GM18858 (cell line): Measurements from ENCODE around the gene COMMD4.

ENCODE experiments used
- ATAC-seq: cut with Tn5 transposase; IDR thresholded peaks from one replicate; pipeline ENCODE4 v1.9.1; 2021; ENCODE audit not compliant: unreplicated experiment

Gene COMMD4

DNA sequence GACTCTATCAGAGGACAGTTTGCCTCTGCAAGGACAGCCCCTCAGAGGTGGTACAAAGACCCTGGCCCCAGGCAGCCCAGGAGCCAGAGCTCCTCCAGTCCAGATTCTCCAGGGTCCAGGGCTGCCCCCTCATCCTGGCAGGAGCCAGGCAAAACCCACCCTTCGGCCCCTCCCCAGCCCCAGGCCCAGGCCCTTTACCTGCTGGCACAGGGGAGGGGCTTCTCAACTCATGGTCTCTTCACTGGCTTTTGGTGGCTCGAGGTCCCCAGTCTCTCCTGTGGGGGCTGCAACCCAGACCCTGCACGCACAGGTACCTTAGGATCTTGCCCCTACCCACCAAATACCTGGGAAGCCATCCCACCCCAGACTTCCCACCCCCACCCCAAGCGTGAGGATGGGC, 19.5 kb downstream of the COMMD4 start:
- ATAC-seq = no peak

DNA sequence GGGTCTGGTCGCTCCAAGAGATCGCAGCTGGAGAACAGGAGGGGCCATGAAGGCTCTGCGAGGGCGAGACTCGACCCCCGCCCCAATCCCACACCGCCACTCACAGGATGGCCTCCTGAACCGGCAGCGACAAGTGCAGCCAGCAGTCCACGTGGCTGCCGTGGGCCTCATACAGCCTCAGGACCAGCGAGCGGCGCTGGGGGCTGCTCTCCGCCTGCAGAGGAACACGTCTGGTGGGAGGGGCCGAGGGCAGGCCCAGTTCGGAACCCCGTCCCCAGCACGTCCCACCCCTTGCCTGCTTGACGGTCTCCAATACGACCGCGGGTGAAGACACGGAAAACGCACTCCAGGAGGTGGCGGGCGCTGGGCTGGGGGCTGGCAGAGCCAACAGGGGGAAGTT, 20.1 kb downstream of the COMMD4 start:
- ATAC-seq = no peak

DNA sequence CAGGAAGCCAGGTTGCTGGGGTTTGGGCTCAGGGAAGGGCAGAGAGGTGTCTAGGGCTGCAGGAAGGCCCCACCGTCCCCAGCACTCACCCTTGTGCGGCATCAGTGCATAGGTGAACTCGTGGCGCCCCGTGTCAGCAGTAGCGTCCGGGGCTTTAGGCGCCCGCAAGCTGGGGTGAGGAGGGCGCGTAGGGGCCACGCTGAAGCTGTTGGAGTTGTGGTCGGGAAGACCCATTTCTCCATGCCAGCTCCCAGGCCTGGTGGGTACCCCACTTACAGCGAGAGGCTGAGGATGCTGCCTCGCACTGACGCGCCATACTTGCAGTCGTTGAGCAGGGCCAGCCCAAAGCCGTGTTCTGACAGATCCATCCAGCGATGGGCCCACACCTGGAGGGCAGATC, 20.7 kb downstream of the COMMD4 start:
- no peak for ATAC-seq

DNA sequence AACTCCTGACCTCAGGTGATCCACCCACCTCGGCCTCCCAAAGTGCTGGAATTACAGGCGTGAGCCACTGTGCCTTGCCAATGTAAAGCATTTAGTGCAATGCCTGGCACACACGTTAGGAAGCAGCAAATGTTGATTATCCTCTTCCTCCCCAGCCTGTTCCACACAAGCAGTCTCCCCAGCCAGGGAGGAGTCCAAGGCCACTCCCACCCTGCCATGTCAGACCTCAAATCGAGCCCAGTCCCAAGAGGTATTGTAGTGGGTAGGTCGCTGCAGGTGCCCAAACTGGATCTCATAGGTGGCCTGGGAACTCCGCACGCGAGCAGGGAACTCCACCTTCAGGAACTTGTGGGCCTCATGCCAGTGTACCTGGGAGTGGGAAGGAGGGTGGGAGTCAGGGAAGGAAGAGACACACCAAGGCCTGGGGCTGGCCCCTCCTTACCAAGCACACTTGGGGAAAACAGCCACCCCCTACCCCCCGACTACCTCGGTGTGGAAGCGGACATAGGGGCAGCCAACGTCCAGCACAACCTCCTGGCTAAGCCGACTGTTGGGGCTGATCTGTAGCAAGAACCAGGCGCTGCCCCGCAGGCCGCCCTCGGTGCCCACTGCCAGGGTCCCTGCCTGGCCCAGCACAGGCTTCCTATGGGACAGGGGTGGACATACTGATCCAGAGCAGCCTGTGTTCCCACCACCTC, 22.3 kb downstream of the COMMD4 start:
- no peak for ATAC-seq

DNA sequence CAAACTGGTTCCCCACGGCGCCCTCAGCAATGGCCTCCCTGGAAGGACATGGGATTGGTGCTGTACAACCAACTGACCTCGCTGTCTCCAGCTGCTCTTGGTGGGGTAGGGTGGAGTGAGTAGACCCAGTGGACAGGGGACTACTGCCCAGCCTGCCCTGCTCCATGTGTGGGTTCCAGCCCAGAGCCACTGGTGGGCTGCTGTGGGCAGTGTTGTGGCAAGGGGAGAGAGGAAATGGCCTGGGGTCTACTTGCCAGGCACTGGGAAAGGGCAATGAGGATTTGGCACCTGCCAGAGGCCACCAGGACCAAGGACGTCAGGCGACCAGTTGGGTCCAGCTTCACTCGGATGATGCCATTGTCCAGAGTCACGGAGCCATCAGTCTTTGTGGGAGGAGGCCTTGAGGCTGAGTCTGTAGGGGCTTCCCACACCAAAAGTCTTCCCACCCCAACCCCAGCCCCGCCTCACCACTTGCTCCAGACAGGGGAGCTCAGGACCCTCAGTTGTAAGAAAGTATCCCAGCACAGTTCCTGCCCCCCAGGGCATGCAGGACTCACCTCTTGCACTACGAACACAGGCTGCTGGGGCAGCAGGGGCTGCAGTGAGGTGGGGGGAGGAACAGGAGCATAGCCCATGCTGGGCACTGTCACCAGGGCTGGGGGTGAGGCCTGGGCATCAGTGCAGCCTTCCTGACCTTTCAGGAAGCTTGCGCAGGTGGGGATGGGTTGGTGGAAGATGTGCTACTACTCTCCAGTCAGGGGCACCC, 23.1 kb downstream of the COMMD4 start:
- ATAC-seq = no peak

DNA sequence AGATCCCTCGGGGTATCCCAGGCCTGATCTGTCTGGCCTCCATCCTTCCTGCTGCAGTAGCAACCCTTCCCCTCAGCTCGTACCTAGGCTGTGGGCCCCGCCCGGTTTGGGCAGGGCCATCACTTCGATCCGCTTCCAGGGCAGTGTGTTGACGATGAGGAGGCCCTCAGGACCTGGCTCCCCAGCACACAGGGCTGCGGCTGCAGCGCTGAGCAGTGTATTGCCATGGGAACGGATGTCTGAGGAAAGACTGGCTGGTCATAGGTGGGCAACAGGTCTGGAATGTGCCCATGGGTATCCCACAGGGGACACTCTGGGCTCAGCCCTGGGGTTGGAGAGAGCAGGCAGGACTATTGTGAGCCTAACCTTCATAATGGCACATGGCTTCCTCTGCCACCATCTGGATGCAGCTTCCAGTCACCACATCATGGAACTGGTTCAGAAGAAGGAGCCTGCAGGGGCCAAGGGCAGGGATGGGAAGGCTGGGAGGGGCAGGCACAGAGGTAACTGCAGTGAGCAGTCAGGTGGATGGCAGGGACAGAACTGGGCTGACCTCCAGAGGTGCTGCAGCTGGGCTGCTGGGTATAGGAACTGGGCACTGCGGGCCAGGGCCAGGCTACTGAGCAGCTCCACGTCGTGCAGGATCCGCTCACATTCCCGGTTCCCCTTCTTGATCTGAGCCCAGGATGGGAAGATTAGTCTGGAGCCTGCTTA, 23.8 kb downstream of the COMMD4 start:
- ATAC-seq = no peak

DNA sequence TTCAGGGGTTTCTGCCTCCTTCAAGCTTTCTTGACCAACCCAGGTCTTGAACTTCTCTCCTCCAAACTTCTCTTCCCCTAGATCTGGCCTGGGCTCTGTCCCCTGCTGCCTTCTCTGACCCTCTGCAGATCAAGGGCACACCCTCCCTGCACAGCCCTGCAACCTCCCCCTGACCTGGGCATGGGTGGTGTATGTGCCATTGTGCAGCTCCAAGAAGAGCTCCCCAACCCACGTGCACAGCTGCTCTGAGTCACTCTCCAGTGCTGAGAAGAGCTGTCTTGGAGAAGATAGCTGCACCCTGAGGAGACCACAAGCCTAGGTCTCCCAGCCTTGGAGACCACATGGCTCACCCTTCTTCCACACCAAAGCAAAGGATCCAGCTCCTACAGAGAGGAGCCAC, 24.5 kb downstream of the COMMD4 start:
- ATAC-seq = no peak

DNA sequence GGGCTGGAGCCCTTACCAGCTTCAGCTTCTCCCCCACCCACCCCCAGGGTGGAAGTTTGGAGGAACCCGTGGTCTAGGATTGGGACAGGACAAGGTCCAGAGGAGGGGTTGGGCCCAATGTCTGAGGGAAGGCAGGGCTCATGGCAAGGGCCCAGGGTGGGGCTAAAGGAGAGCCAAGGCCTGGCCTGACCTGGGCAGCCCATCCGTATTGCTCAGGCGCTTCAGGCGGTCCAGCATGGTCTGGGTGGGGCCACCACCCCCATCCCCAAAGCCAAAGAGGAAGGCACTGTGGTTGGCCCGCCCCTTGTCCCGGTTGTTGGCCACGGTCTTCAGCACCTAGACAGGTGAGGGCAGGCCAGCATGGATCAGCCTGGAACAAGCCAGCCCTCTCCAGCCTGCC, 25.0 kb downstream of the COMMD4 start:
- no peak for ATAC-seq

DNA sequence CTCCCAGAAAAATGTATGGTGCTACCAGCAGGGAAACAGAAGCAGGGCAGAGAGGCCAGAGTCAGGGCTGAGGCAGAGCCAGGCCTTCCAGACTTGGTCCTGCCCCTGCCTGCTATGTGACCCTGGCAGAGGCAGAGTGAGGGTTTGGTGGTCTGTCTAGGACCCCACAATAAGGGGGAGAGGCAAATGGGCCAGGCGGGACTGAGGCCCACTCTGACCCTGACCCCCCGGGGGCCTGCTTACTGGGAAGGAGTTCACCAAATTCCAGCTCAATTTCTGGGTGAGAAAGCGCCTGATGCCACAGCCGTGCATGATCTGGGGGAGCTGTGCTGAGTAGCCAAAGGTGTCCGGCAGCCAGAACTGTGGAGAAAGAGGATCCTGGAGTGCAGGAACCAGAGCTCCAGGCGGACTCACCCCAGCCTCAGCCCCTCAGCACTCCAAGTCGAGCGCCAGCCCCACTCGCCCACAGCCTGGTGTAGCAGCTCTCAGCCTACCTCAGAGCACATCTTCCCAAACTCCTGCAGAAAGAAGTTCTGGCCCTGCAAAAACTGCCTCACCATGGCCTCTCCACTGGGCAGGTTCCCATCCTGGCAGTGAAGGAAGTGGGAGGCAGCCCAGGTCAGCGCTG, 25.6 kb downstream of the COMMD4 start:
- no peak for ATAC-seq

DNA sequence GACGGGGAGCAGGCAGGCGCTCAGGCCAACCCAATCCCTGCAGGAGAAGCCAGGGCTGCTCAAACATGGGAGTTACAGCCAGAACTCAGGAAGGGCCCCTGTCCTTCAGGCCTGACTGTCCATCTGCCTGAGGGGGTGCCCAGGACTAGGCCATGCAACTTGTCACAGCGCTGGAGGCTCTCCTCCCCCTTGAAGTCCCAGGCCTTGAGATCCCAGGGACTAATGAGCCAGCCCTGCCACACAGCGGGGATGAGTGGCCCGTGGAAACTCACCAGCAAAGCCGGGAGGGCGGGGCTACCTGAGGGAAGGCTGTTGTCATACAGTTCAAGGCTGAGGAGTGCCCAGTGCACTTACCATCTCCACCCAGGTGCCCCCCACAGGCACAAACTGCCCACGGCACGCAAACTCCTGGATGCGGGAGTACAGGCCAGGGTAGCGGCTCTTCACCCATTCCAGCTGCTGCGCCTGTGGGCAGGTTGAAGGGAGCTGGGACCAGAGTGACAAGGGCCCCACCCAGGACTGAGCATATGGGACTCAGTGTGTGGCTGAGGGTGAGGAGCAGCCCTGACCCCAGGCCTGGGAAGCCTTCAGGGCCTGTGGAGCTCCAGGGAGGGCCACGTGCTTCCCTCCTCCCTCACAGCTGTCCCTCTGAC, 26.3 kb downstream of the COMMD4 start:
- no peak for ATAC-seq

DNA sequence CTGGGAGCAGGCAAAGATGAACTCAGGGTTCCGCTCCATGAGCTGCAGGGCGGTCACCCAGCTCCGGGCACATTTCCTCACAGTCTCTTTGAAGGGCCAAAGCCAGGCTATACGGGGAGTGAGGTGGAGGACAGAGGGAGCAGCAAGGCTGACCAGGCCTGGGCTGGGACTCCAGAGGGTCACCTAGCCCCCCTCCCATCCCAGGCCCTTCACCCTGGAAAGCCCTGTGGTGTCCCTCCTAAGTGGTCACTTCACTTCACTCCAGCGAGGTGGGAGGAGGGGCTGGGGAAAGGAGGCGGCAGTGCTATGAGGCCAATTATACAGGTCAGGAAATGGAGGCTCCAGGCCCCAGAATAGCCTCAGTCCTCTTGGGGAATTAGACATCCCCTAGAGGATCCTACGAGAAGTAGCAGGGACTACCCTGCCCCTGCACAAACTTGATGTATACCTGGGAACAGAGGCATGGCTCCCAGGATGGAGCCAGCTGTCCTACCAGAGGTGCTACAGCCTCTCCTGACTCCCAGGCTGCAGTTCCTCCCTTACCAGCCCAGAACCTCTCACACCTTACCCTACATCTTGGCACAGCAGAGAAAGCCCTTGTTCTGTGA, 26.9 kb downstream of the COMMD4 start:
- no peak for ATAC-seq

DNA sequence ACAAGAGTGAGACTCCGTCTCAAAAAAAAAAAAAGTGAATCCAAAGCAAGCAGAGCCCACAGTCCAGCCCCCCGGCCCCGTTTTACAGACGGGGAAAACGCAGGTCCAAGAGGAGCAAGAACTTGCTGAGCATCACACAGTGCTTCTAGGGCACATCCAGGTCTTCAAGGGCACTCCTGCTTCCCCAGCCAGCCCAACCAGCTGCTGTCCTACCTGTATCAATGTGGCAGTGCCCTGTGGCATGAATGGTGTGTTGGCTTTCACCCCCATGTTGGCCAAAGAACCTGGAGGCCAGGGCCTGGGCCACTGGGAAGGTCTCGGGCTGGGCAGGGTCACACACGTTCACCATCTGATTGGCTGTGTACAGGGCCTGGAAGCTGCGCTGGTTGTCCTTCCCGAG, 27.9 kb downstream of the COMMD4 start:
- no peak for ATAC-seq

DNA sequence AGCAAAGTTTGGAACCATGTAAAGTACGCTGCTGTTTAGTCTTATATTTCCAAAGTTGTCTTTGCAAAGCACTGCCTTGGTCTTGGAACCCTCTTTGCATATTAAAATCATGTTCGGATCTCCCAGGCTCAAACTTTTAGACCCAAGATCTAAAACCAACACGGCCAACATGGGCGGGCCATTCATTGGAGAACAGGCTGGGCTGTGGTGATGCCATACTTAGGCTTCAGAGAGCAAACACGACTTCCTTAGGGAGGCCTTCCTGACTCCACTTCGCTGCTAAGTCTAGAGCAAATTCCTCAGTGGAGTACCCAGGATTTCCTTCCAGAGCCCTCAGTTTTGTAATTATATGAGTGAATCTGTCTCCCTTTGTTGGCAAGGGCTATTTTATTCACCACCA, 29.0 kb downstream of the COMMD4 start:
- no peak for ATAC-seq

DNA sequence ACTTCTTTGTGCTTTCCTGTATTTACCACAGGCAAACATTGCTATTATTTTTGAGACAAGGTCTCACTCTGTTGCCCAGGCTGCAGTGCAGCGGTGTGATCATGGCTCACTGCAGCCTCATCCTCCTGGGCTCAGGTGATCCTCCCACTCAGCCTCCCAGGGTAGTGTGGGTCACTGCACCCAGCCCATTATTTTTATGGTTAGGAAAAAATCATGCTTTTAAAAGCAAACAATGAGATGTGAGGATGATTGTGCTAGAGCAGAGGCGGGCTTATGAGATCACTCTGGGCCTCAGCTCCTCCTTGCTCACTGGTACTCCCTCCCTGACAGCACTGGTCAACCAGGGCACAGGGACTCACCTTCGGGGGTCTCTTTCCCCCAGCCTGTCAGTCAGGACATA, 30.3 kb downstream of the COMMD4 start:
- no peak for ATAC-seq

DNA sequence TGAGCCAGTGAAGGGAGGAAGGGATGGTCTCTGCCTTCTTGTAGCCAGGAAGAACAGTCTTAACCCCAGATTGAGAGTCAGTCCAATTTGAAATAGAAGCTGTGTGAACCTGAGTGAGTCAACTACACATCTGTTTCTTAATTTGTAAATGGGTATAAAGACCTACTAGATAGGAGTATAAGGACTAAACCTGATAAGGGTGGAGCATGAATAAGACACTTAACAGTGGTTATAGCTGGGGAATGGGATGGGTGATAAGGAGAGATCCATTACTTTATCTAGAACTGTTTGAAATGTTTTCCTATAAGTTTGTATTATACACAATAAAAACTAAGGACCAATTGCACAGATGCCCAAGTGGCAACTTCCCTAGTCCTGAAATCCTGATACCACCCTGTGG, 31.1 kb downstream of the COMMD4 start:
- ATAC-seq = no peak

DNA sequence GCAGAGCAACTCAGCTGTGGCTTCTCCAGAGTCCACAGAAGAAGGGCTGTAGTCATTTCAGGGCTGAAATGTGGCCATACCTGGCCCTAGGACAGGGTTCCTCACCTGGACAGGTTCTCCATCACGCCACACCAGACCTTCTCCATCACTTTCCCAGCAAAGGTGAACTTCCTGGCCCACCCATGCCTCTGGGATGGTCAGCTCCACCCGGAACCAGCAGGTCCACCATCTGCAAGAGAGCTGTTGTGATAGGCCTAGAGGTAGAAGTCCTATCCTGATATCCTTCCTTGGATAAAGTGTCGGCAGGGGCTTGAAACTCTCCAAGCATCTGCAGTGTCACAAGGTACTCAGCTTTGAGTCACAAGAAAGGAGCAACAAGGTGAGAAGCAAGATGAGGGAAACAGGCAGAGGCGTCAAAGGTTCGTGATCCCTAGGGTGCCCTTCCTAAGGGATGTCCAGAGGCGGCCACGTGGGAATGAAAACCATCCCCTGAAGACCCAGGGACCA, 31.6 kb downstream of the COMMD4 start:
- ATAC-seq = no peak

DNA sequence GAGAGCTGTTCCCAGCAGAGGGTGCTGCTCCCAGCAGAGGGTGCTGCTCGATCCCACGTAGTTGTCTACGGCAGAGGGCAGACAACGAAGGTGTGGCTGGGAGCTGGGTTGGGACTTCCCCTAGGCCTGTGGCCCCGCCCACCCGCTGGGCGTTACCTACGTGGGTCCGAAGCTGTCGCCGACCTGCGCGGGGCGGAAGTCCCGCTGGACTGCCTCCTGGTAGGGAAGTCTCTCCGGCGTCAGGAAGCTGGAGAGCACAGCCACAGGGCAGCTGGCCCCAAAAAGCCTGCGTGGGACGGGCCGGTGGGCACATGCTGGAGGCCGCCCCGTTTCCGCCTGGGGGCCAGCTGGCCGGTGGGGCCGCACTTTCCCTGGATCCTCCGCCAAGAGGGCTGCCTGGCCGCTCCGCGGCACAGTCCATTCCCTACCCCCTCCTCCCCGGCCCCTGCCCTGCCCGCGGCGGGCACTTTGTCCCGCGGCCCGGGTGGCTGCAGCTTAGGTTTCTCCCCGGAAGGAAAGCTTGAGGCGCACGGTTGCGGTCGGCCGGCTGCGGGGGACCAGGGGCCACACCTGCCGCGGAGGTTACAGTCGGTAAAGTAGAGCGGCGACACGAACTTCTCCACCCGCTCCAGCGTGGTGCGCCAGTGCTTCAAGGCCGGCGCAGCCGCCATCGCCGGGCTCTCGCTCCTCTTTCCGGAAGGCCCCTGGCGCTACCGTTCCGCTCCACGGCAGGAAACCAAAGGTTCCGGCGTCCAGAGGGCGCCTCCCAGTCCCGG, 32.2 kb downstream of the COMMD4 start, which contains the start of gene MAN2C1:
MAN2C1 (minus strand) TSS at position 695 of the 776 bp plus-strand sequence; CDS start at position 671, 24 bp downstream.
- peak; percentile 82 for ATAC-seq

DNA sequence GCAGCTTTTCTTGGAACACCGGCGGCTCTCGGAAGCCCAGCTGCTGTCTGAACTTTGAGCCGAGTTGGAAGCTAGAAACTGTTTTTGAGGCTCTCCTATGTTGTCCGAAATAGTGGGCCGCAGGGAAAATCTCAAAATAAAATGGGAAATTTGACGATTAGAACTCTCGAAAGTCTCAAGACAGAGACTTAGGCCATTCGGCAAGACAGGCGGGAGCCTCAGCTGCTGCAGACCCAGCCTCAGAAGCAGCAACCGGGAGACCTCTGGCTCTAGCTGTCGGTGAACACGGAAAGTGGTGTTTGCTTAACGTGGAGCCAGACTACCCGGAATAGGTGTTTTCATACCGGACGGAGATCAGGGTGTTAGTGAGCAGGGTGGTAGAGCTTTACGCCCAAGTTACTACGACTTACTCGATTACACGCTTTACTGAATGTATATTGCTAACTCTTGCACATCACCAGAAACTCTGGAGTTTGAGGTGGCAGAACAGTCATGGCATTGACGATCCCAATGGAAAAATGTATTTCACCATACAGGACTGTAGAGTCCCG, 32.9 kb downstream of the COMMD4 start:
- no peak for ATAC-seq

DNA sequence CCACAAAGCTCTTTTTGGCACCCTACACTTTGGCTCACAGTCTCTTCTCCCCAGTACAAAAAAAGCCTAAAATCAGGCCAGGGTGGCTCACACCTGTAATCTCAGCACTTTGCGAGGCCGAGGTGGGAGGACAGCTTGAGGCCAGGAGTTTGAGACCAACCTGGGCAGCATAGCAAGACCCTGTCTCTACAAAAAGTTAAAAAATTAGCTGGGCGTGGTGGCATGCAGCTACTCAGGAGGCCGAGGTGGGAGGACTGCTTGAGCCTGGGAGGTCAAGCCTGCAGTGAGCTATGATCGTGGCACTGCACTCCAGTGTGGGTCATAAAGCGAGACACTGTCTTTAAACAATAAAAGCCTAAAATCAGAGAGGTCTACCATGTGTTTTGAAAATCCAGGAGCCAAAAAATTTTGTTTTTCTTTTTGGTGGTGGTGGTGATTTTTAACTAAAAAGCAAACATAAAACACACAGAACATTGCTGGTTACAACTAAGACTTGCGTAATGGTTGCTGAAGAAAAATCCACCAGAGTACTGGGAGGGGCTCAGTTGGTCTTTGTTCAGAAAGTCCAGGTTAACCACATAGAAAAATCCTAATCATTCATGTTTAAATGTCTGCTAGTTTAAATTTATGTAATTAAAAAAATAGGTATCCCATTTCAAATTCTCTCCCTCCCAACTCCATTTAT, 34.2 kb downstream of the COMMD4 start:
- no peak for ATAC-seq
